PC-9 (cell line): Measurements from ENCODE around the gene LIPG. TPM values are rescaled to one million over a fixed set of nuclear protein-coding genes. Genes with fewer than 3 reads are reported as not detected.

Experiments used
- BruUV-seq: library from RNA; stranded (reverse); fragments of 400-500 nt; replicated peaks from 2 replicates; lab custom pipeline; 2021; lab: Mats Ljungman, UMichigan
- CTCF ChIA-PET: fragments of 300-600 bp; sonication (Branson Sonifier 250); formaldehyde crosslinking; loops from one replicate; lab custom pipeline; 2022; ENCODE audit warnings: antibody characterized with exemption; lab: Charles Lee
- POLR2A ChIA-PET: fragments of 300-600 bp; sonication (Branson Sonifier 250); formaldehyde crosslinking; loops from one replicate; lab custom pipeline; 2022; ENCODE audit warnings: antibody characterized with exemption; ENCODE audit not compliant: unreplicated experiment; lab: Charles Lee
- DNase-seq, 2 experiments: peaks; one replicate each; pipeline versions ENCODE4 v3.0.0 to v3.0.0-alpha.2; 2015 to 2022; ENCODE audit warnings: mixed read lengths in 1 of 2
- H2AFZ ChIP-seq: fragments of 200-600 bp; sonication (generic); 2 replicates; pipeline ENCODE4 v1.8.1; 2017; ENCODE audit warnings: antibody characterized with exemption
- H3F3A ChIP-seq: fragments of 200-600 bp; sonication (generic); 2 replicates; pipeline ENCODE4 v1.8.1; 2017; ENCODE audit warnings: antibody characterized with exemption, mild to moderate bottlenecking, low read depth; ENCODE audit not compliant: insufficient read depth
- H3K27ac ChIP-seq: fragments of 200-600 bp; sonication (generic); 2 replicates; pipeline ENCODE4 v1.6.1; 2016; ENCODE audit warnings: mixed run types
- H3K27me3 ChIP-seq: fragments of 200-600 bp; sonication (generic); 2 replicates; pipeline ENCODE4 v1.6.1; 2016; ENCODE audit warnings: low read depth, mixed run types; ENCODE audit not compliant: insufficient read depth
- H3K36me3 ChIP-seq: fragments of 200-600 bp; sonication (generic); 2 replicates; pipeline ENCODE4 v1.6.1; 2016; ENCODE audit warnings: low read depth, mixed run types
- H3K4me1 ChIP-seq: fragments of 200-600 bp; sonication (generic); replicated peaks from 2 replicates; pipeline ENCODE4 v1.6.1; 2016; ENCODE audit warnings: mixed run types; ENCODE audit not compliant: insufficient read depth
- H3K4me2 ChIP-seq: fragments of 200-600 bp; sonication (generic); 2 replicates; pipeline ENCODE4 v1.6.1; 2017; ENCODE audit warnings: mixed run types
- H3K4me3 ChIP-seq: fragments of 200-600 bp; sonication (generic); 2 replicates; pipeline ENCODE4 v1.6.1; 2016; ENCODE audit warnings: mixed run types
- H3K79me2 ChIP-seq: fragments of 200-600 bp; sonication (generic); 2 replicates; pipeline ENCODE4 v1.6.1; 2017; ENCODE audit warnings: low read depth, mixed run types
- H3K9me2 ChIP-seq: fragments of 200-600 bp; sonication (generic); 2 replicates; pipeline ENCODE4 v1.8.1; 2017; ENCODE audit warnings: mild to moderate bottlenecking; ENCODE audit not compliant: insufficient read depth
- H3K9me3 ChIP-seq: fragments of 200-600 bp; sonication (generic); 2 replicates; pipeline ENCODE4 v1.8.1; 2016; ENCODE audit warnings: low read depth; ENCODE audit not compliant: insufficient read depth
- H4K20me1 ChIP-seq: fragments of 200-600 bp; sonication (generic); 2 replicates; pipeline ENCODE4 v1.8.1; 2017; ENCODE audit not compliant: insufficient read depth
- CTCF ChIP-seq: fragments of 200-600 bp; sonication (generic); conservative IDR thresholded peaks from 2 replicates; pipeline ENCODE4 v1.6.1; 2017; ENCODE audit warnings: mixed run types, antibody characterized with exemption, mild to moderate bottlenecking, moderate library complexity
- EZH2 ChIP-seq: fragments of 200-600 bp; sonication (generic); IDR thresholded peaks from 2 replicates; pipeline ENCODE4 v1.8.0; 2017; ENCODE audit warnings: antibody characterized with exemption, low read depth
- intact Hi-C: fragments of 100-400 bp; cut with micrococcal nuclease; formaldehyde crosslinking; loops from one replicate; pipeline ENCODE4 v1.10.0; 2022; ENCODE audit not compliant: unreplicated experiment
- total RNA-seq: library from RNA; stranded (reverse); gene quantifications from 2 replicates; pipeline ENCODE4 v1.2.3, GENCODE V29; 2021

LIPG gene
- total RNA-seq, 1 experiment from 2014 or later, result 30.9 TPM

GRCh38 chr18:49580279-49580678 is 18.4 kb downstream of the LIPG start:
- Histone ChIP-seq H3F3A (no peaks in the 10 kb centered on the region; the same call in 1 of the 2 replicates), H4K20me1 (no peaks in the 10 kb centered on the region), H3K9me3 (no peaks in the 10 kb centered on the region), H3K4me1 (no peaks in the 10 kb centered on the region), H3K79me2 (no peaks in the 10 kb centered on the region), H3K4me2 (no peak overlapping the region), H3K4me3 (no peak overlapping the region), H3K36me3 (peaks cover 9% of the 10 kb centered on the region), H3K9me2 (no peaks in the 10 kb centered on the region), H2AFZ (no peak overlapping the region), H3K27me3 (no peaks in the 10 kb centered on the region), H3K27ac (no peak overlapping the region)
- ChIA-PET CTCF (no interaction called here), POLR2A (no interaction called here)
- TF ChIP-seq CTCF (no peak), EZH2 (no peak)
- no peak for DNase-seq
- intact Hi-C loops, result no loop called here
- BruUV-seq, result no TSS peak

- Histone ChIP-seq H4K20me1 (no peaks in the 10 kb centered on the region), H3K27me3 (no peaks in the 10 kb centered on the region), H3K36me3 (peaks cover 9% of the 10 kb centered on the region), H2AFZ (no peak overlapping the region), H3K4me3 (no peak overlapping the region), H3K9me2 (no peaks in the 10 kb centered on the region), H3K4me2 (no peak overlapping the region), H3K27ac (no peak overlapping the region), H3K4me1 (no peaks in the 10 kb centered on the region), H3K79me2 (no peaks in the 10 kb centered on the region), H3K9me3 (no peaks in the 10 kb centered on the region), H3F3A (no peaks in the 10 kb centered on the region; the same call in 1 of the 2 replicates)
- CTCF ChIA-PET, result no interaction called here
- POLR2A ChIA-PET, result no interaction called here
- no TSS peak for BruUV-seq
- DNase-seq, result no peak
- TF ChIP-seq CTCF, result no peak
- no peak for TF ChIP-seq EZH2
- intact Hi-C loops, result no loop called here
Measured at GRCh38 chr18:49581371-49581770, 19.5 kb downstream of the LIPG start.

GRCh38 chr18:49582579-49582978 is 20.7 kb downstream of the LIPG start:
- TF ChIP-seq CTCF, result no peak
- no peak for TF ChIP-seq EZH2
- Histone ChIP-seq H3F3A (no peaks in the 10 kb centered on the region; the same call in 1 of the 2 replicates), H3K4me3 (no peak overlapping the region), H3K9me2 (no peaks in the 10 kb centered on the region), H3K9me3 (no peaks in the 10 kb centered on the region), H2AFZ (no peak overlapping the region), H3K27ac (no peak overlapping the region), H3K4me1 (no peaks in the 10 kb centered on the region), H4K20me1 (no peaks in the 10 kb centered on the region), H3K27me3 (no peaks in the 10 kb centered on the region), H3K4me2 (no peak overlapping the region), H3K79me2 (no peaks in the 10 kb centered on the region), H3K36me3 (peaks cover 6% of the 10 kb centered on the region; the same call in 1 of the 2 replicates)
- intact Hi-C loops, result no loop called here
- ChIA-PET CTCF (no interaction called here), POLR2A (no interaction called here)
- BruUV-seq, result no TSS peak
- DNase-seq, result no peak
